OCI-LY7 (cell line): ENCODE data around the gene C9orf57.

ENCODE experiments used
- CTCF ChIP-seq: fragments of 200-600 bp; sonication (generic); conservative IDR thresholded peaks from 2 replicates; pipeline ENCODE4 v1.5.1; 2014; ENCODE audit warnings: mild to moderate bottlenecking, antibody characterized with exemption, low read length, moderate library complexity, mixed read lengths
- EZH2phosphoT487 ChIP-seq: fragments of 200-600 bp; sonication (generic); IDR thresholded peaks from 2 replicates; pipeline ENCODE4 v1.6.1; 2018; ENCODE audit warnings: low read depth, borderline replicate concordance, mild to moderate bottlenecking, mixed run types, antibody characterized with exemption, low read length, moderate library complexity, mixed read lengths

GRCh38 chr9:72082536-72082935 lies 22.1 kb upstream of the C9orf57 start:
- no peak for TF ChIP-seq CTCF
- TF ChIP-seq EZH2phosphoT487, result no peak
